ENCODE results near the gene TMEM92.
"Not testable (repeated sequence)": the region's sequence is repeated elsewhere in the genome, so short reads cannot be mapped to it uniquely, and the experiment has no call there.

TMEM92 gene

GRCh38 chr17:50283714-50284113 is 9.4 kb downstream of the TMEM92 start:
- H3K18ac ChIP-seq (ENCODE audit: low read length) = no peak overlapping the region
- no peaks in the 10 kb centered on the region for H3K79me2 ChIP-seq (ENCODE audit: control insufficient read depth, insufficient read depth, low read length, poor library complexity)
- H3K4ac ChIP-seq (ENCODE audit: low read depth, low read length) = no peak overlapping the region
- H3K79me1 ChIP-seq (ENCODE audit: low read length) = no peaks in the 10 kb centered on the region
- H3K4me2 ChIP-seq (ENCODE audit: low read length) = no peak overlapping the region
- no peak overlapping the region for H3K4me3 ChIP-seq (ENCODE audit: low read depth, low read length)
- no peaks in the 10 kb centered on the region for H3K27me3 ChIP-seq (ENCODE audit: insufficient read depth, low read length)
- peaks cover 5% of the 10 kb centered on the region for H3K9me3 ChIP-seq (ENCODE audit: insufficient read depth, low read depth, low read length)
- H3K9ac ChIP-seq (ENCODE audit: low read length) = no peak overlapping the region
- no peak for DNase-seq
- H2BK120ac ChIP-seq (ENCODE audit: insufficient read depth, low read length, poor library complexity) = no peak overlapping the region
- H4K8ac ChIP-seq (ENCODE audit: low read depth, low read length) = no peak overlapping the region
- no peak overlapping the region for H2AFZ ChIP-seq (ENCODE audit: insufficient read depth, low read length, poor library complexity)
- no peak overlapping the region for H3K27ac ChIP-seq (ENCODE audit: low read depth, low read length)
- H3K23ac ChIP-seq (ENCODE audit: low read length) = no peak overlapping the region
- no peak overlapping the region for H2BK12ac ChIP-seq (ENCODE audit: low read length)
- no peaks in the 10 kb centered on the region for H3K4me1 ChIP-seq (ENCODE audit: control insufficient read depth in 1 of 2, insufficient read depth in 2 of 2, low read length in 2 of 2)
- no CpG with 5 or more reads among the region's 7 CpGs for WGBS (ENCODE audit: extremely low coverage, insufficient coverage, insufficient read length)
- no peak overlapping the region for H3K14ac ChIP-seq (ENCODE audit: low read length)
- H4K12ac ChIP-seq (ENCODE audit: low read depth, low read length) = no peak overlapping the region
- H2BK5ac ChIP-seq (ENCODE audit: low read depth, low read length, poor library complexity) = no peak overlapping the region
- peaks cover 0 to 3% of the 10 kb centered on the region in 2 experiments for H3K36me3 ChIP-seq (ENCODE audit: control insufficient read depth in 1 of 2, insufficient read depth in 2 of 2, low read length in 2 of 2)
- H4K91ac ChIP-seq (ENCODE audit: low read depth, low read length) = no peak overlapping the region
- H2AK5ac ChIP-seq (ENCODE audit: low read length) = no peak overlapping the region

GRCh38 chr17:50285941-50286340 is 11.7 kb downstream of the TMEM92 start:
- Histone ChIP-seq H3K79me2 (ENCODE audit: control insufficient read depth, insufficient read depth, low read length, poor library complexity) (no peaks in the 10 kb centered on the region), H3K9me3 (ENCODE audit: insufficient read depth, low read depth, low read length) (peaks cover 5% of the 10 kb centered on the region)
- WGBS (ENCODE audit: extremely low coverage, insufficient coverage, insufficient read length) = no CpG with 5 or more reads among the region's 3 CpGs

GRCh38 chr17:50287302-50287701 is 13.0 kb downstream of the TMEM92 start:
- H3K27me3 ChIP-seq (ENCODE audit: insufficient read depth, low read length); H4K8ac ChIP-seq (ENCODE audit: low read depth, low read length); H3K27ac ChIP-seq (ENCODE audit: low read depth, low read length); H3K9me3 ChIP-seq (ENCODE audit: insufficient read depth, low read depth, low read length); H3K9ac ChIP-seq (ENCODE audit: low read length); DNase-seq; H3K79me2 ChIP-seq (ENCODE audit: control insufficient read depth, insufficient read depth, low read length, poor library complexity); H2BK5ac ChIP-seq (ENCODE audit: low read depth, low read length, poor library complexity); H2AK5ac ChIP-seq (ENCODE audit: low read length); H3K14ac ChIP-seq (ENCODE audit: low read length); H3K23ac ChIP-seq (ENCODE audit: low read length); H3K4me2 ChIP-seq (ENCODE audit: low read length); H4K12ac ChIP-seq (ENCODE audit: low read depth, low read length); H3K36me3 ChIP-seq (ENCODE audit: control insufficient read depth in 1 of 2, insufficient read depth in 2 of 2, low read length in 2 of 2); H3K18ac ChIP-seq (ENCODE audit: low read length); H2BK12ac ChIP-seq (ENCODE audit: low read length); H2BK120ac ChIP-seq (ENCODE audit: insufficient read depth, low read length, poor library complexity); H2AFZ ChIP-seq (ENCODE audit: insufficient read depth, low read length, poor library complexity); H4K91ac ChIP-seq (ENCODE audit: low read depth, low read length); H3K4me3 ChIP-seq (ENCODE audit: low read depth, low read length); H3K79me1 ChIP-seq (ENCODE audit: low read length); H3K4ac ChIP-seq (ENCODE audit: low read depth, low read length): not testable (repeated sequence)
- no CpG with 5 or more reads among the region's 7 CpGs for WGBS (ENCODE audit: extremely low coverage, insufficient coverage, insufficient read length)
- peaks cover 9 to 10% of the 10 kb centered on the region in 2 experiments for H3K4me1 ChIP-seq (ENCODE audit: control insufficient read depth in 1 of 2, insufficient read depth in 2 of 2, low read length in 2 of 2)

More at GRCh38 chr17:50285941-50286340, 11.7 kb downstream of the TMEM92 start:
- Histone ChIP-seq H2AK5ac (ENCODE audit: low read length) (no peak overlapping the region), H3K18ac (ENCODE audit: low read length) (no peak overlapping the region), H2AFZ (ENCODE audit: insufficient read depth, low read length, poor library complexity) (no peak overlapping the region), H3K4ac (ENCODE audit: low read depth, low read length) (no peak overlapping the region), H2BK5ac (ENCODE audit: low read depth, low read length, poor library complexity) (no peak overlapping the region), H3K14ac (ENCODE audit: low read length) (no peak overlapping the region), H3K4me3 (ENCODE audit: low read depth, low read length) (no peak overlapping the region), H3K4me1 (ENCODE audit: control insufficient read depth in 1 of 2, insufficient read depth in 2 of 2, low read length in 2 of 2) (peaks cover 9 to 10% of the 10 kb centered on the region in 2 experiments), H4K12ac (ENCODE audit: low read depth, low read length) (no peak overlapping the region), H4K91ac (ENCODE audit: low read depth, low read length) (no peak overlapping the region), H3K9ac (ENCODE audit: low read length) (no peak overlapping the region), H3K27me3 (ENCODE audit: insufficient read depth, low read length) (no peaks in the 10 kb centered on the region), H3K23ac (ENCODE audit: low read length) (no peak overlapping the region), H2BK120ac (ENCODE audit: insufficient read depth, low read length, poor library complexity) (no peak overlapping the region), H2BK12ac (ENCODE audit: low read length) (no peak overlapping the region), H3K36me3 (ENCODE audit: control insufficient read depth in 1 of 2, insufficient read depth in 2 of 2, low read length in 2 of 2) (no peaks in the 10 kb centered on the region), H3K79me1 (ENCODE audit: low read length) (peaks cover 7% of the 10 kb centered on the region), H3K27ac (ENCODE audit: low read depth, low read length) (no peak overlapping the region), H4K8ac (ENCODE audit: low read depth, low read length) (no peak overlapping the region), H3K4me2 (ENCODE audit: low read length) (no peak overlapping the region)
- DNase-seq = no peak

- no peak for DNase-seq
- no peak overlapping the region for H3K4me3 ChIP-seq (ENCODE audit: low read depth, low read length)
- no CpG with 5 or more reads among the region's 4 CpGs for WGBS (ENCODE audit: extremely low coverage, insufficient coverage, insufficient read length)
Measured at GRCh38 chr17:50288306-50288705, 14.0 kb downstream of the TMEM92 start.

More at GRCh38 chr17:50288306-50288705, 14.0 kb downstream of the TMEM92 start:
- Histone ChIP-seq H3K27me3 (ENCODE audit: insufficient read depth, low read length) (no peaks in the 10 kb centered on the region), H3K79me2 (ENCODE audit: control insufficient read depth, insufficient read depth, low read length, poor library complexity) (no peaks in the 10 kb centered on the region), H3K9me3 (ENCODE audit: insufficient read depth, low read depth, low read length) (peaks cover 2% of the 10 kb centered on the region), H3K4ac (ENCODE audit: low read depth, low read length) (no peak overlapping the region), H3K14ac (ENCODE audit: low read length) (no peak overlapping the region), H2AFZ (ENCODE audit: insufficient read depth, low read length, poor library complexity) (no peak overlapping the region), H3K23ac (ENCODE audit: low read length) (no peak overlapping the region), H2BK5ac (ENCODE audit: low read depth, low read length, poor library complexity) (no peak overlapping the region), H3K79me1 (ENCODE audit: low read length) (peaks cover 7% of the 10 kb centered on the region), H3K4me1 (ENCODE audit: control insufficient read depth in 1 of 2, insufficient read depth in 2 of 2, low read length in 2 of 2) (peaks cover 9 to 10% of the 10 kb centered on the region in 2 experiments), H4K8ac (ENCODE audit: low read depth, low read length) (no peak overlapping the region), H3K4me2 (ENCODE audit: low read length) (no peak overlapping the region), H3K36me3 (ENCODE audit: control insufficient read depth in 1 of 2, insufficient read depth in 2 of 2, low read length in 2 of 2) (no peaks in the 10 kb centered on the region), H4K91ac (ENCODE audit: low read depth, low read length) (no peak overlapping the region), H2AK5ac (ENCODE audit: low read length) (no peak overlapping the region), H4K12ac (ENCODE audit: low read depth, low read length) (no peak overlapping the region), H2BK12ac (ENCODE audit: low read length) (no peak overlapping the region), H3K18ac (ENCODE audit: low read length) (no peak overlapping the region), H3K27ac (ENCODE audit: low read depth, low read length) (no peak overlapping the region), H2BK120ac (ENCODE audit: insufficient read depth, low read length, poor library complexity) (no peak overlapping the region), H3K9ac (ENCODE audit: low read length) (no peak overlapping the region)

All from trophoblast cell (in vitro differentiated cells and primary cell).